T-helper 17 cell (primary cell): ENCODE data around the gene TIMM23B. TPM values are rescaled to one million over a fixed set of nuclear protein-coding genes. Genes with fewer than 3 reads are reported as not detected.
A peak's percentile ranks its signal among the peaks of the same experiment; 100 is the strongest.
"Not testable (repeated sequence)": the region's sequence is repeated elsewhere in the genome, so short reads cannot be mapped to it uniquely, and the experiment has no call there.

Experiments
- ATAC-seq: fragments of 150-1000 bp; cut with Tn5 transposase; 2 replicates; pipeline ENCODE4 v1.10.0; 2021; ENCODE audit warnings: mild to moderate bottlenecking, moderate library complexity
- DNase-seq, 3 donors: peaks; one replicate each; pipeline versions ENCODE4 v3.0.0 to v3.0.0-alpha.2; 2020 to 2021
- H3K9me3 ChIP-seq: one replicate; pipeline ENCODE4 v1.7.0; 2013; ENCODE audit warnings: low read length, mild to moderate bottlenecking; ENCODE audit not compliant: control insufficient read depth, poor library complexity, severe bottlenecking
- H3K27ac Mint-ChIP-seq: one replicate; pipeline ENCODE4 v1.8.0; 2022; ENCODE audit warnings: mild to moderate bottlenecking, moderate library complexity, mixed read lengths
- H3K27me3 Mint-ChIP-seq: one replicate; pipeline ENCODE4 v1.8.0; 2022; ENCODE audit warnings: mixed read lengths
- H3K36me3 Mint-ChIP-seq: one replicate; pipeline ENCODE4 v1.8.0; 2022; ENCODE audit warnings: low read depth, mixed read lengths
- H3K4me1 Mint-ChIP-seq: one replicate; pipeline ENCODE4 v1.8.0; 2022; ENCODE audit warnings: mild to moderate bottlenecking, mixed read lengths
- H3K4me3 Mint-ChIP-seq: one replicate; pipeline ENCODE4 v1.8.0; 2022; ENCODE audit warnings: mild to moderate bottlenecking, moderate library complexity, mixed read lengths
- total RNA-seq, 4 donors: library from RNA in 2 of 4; stranded (reverse) in 2 of 4; gene quantifications; one replicate each; pipeline ENCODE4 v1.2.3 and lab custom pipeline; 2022 to 2026

Gene TIMM23B
- total RNA-seq, 2 donors from 2014 or later, result 24.1 to 34.0 TPM

DNA sequence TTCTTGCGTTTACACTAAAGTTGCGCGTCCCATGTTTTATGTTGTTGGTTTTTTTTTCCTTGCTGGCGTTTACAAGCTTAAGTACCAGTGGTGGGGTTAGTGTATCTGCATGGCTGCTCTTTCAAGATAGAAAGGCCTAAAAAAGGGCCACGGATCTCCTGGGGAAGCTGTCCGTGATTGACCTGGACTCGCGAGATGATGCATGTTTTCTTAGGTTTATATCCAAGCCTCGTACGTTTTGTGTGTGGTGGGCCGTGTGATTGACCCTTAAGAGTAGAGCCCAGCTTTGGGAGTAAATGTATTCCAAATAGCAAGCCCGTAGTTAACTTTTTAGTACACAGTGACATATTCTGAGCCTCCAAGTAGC, 469 bp downstream of the TIMM23B start:
- Mint-ChIP-seq H3K4me1 (peaks cover 20% of the 10 kb centered on the region), H3K4me3 (peak overlapping the region; percentile 99), H3K27ac (peak overlapping the region; percentile 74)
- not testable (repeated sequence) for DNase-seq, H3K27me3 Mint-ChIP-seq, H3K9me3 ChIP-seq, H3K36me3 Mint-ChIP-seq
- ATAC-seq, result peak; percentile 13

DNA sequence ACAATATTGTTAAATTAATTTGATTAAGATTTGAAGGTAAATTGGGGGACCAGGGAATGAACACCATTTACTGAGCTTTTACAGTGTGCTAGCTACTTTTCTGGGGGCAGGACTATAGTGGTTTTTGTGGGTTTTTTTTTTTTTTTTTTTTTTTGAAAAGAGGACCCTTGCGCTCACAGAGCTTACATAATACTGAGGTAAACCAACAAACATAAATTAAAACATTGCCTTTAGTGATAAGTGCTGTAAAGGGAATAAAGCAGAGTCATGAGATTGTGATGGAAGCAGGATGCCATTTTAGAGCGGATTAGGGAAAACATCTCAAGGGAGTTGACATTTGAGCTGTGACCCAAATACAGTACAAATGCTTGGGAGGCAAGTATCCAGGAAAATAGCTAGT, 1.8 kb downstream of the TIMM23B start:
- H3K4me1 Mint-ChIP-seq, result peaks cover 17% of the 10 kb centered on the region
- peak overlapping the region; percentile 55 for H3K4me3 Mint-ChIP-seq
- not testable (repeated sequence) for H3K36me3 Mint-ChIP-seq, ATAC-seq, H3K27me3 Mint-ChIP-seq, H3K9me3 ChIP-seq, DNase-seq, H3K27ac Mint-ChIP-seq

GRCh38 chr10:49948142-49948541, 6.3 kb downstream of the TIMM23B start:
- not testable (repeated sequence) for H3K27me3 Mint-ChIP-seq, H3K36me3 Mint-ChIP-seq, H3K4me3 Mint-ChIP-seq, DNase-seq, H3K4me1 Mint-ChIP-seq, H3K9me3 ChIP-seq, H3K27ac Mint-ChIP-seq, ATAC-seq

GRCh38 chr10:49948737-49949136, 6.9 kb downstream of the TIMM23B start:
- not testable (repeated sequence) for H3K9me3 ChIP-seq, H3K27ac Mint-ChIP-seq, H3K27me3 Mint-ChIP-seq, ATAC-seq, H3K4me1 Mint-ChIP-seq, H3K4me3 Mint-ChIP-seq, H3K36me3 Mint-ChIP-seq, DNase-seq

DNA sequence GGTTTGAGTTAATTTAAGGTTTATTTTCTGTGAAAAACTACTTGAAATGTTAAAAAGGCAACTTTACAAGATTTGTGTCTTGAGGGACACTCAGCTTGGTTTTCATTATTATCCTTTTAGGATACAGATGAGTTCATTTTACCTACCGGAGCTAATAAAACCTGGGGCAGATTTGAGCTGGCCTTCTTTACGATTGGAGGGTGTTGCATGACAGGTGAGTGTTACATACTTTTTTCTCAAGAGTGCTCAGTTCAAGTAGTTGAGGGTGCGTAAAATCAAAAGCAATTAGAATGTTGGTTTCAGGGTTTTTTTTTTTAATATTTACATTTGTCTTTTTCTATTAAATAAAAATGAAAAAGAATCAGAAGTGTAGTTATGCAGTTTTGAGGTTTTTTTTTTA, 10.2 kb downstream of the TIMM23B start:
- H3K9me3 ChIP-seq, H3K27me3 Mint-ChIP-seq, H3K27ac Mint-ChIP-seq, ATAC-seq, H3K36me3 Mint-ChIP-seq, DNase-seq, H3K4me3 Mint-ChIP-seq, H3K4me1 Mint-ChIP-seq: not testable (repeated sequence)

DNA sequence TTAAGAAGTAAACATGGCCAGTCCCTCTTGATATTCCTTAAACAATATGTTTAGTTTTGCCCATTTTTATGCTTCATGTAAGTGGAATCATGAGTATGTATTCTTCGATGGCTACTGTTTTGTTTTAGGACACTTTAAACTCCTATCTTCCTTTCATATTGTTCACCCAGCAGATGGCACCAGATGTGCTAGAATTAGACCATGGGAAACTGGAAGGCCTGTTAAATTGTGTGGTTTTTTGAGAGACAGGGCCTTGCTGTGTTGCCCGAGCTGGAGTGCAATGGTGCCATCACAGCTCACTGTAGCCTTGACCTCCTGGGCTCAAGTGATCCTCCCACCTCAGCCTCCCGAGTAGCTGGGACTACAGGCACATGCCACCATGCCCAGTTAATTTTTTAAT, 11.3 kb downstream of the TIMM23B start:
- DNase-seq, H3K36me3 Mint-ChIP-seq, H3K9me3 ChIP-seq, ATAC-seq, H3K27ac Mint-ChIP-seq, H3K4me1 Mint-ChIP-seq, H3K27me3 Mint-ChIP-seq, H3K4me3 Mint-ChIP-seq: not testable (repeated sequence)

GRCh38 chr10:49970331-49970857, 28.5 kb downstream of the TIMM23B start:
- not testable (repeated sequence) for ATAC-seq, H3K36me3 Mint-ChIP-seq, H3K27me3 Mint-ChIP-seq, H3K4me1 Mint-ChIP-seq, H3K9me3 ChIP-seq, DNase-seq, H3K27ac Mint-ChIP-seq, H3K4me3 Mint-ChIP-seq

DNA sequence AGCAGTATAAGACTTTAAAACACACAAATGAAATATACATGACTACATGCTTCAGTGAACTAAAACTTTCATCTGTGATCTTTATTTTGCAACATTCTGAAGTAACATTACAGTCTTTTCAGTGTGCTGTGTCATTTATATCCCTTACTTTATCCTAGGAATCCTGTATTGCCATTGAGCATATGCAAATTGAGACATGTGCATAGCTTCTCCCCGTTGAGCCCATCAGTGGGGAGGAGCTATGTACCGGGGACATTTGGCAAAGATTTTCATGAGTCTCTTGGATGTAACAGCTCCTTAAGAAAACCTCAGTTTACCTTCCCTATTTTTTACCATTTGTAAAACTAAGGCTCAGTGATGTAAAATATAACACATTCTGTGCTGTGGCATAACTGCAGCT, 29.6 kb downstream of the TIMM23B start:
- not testable (repeated sequence) for H3K4me1 Mint-ChIP-seq, ATAC-seq, H3K9me3 ChIP-seq, H3K27ac Mint-ChIP-seq, H3K36me3 Mint-ChIP-seq, DNase-seq, H3K4me3 Mint-ChIP-seq, H3K27me3 Mint-ChIP-seq

GRCh38 chr10:49972094-49972493, 30.2 kb downstream of the TIMM23B start:
- not testable (repeated sequence) for DNase-seq, ATAC-seq, H3K4me3 Mint-ChIP-seq, H3K27me3 Mint-ChIP-seq, H3K36me3 Mint-ChIP-seq, H3K27ac Mint-ChIP-seq, H3K9me3 ChIP-seq, H3K4me1 Mint-ChIP-seq

GRCh38 chr10:49977756-49978155, 35.9 kb downstream of the TIMM23B start:
- ATAC-seq, H3K36me3 Mint-ChIP-seq, H3K4me1 Mint-ChIP-seq, H3K4me3 Mint-ChIP-seq, H3K9me3 ChIP-seq, H3K27ac Mint-ChIP-seq, DNase-seq, H3K27me3 Mint-ChIP-seq: not testable (repeated sequence)

- H3K36me3 Mint-ChIP-seq, result not testable (repeated sequence)
These were observed 45.4 kb downstream of the TIMM23B start for GRCh38 chr10:49987207-49987606.

DNA sequence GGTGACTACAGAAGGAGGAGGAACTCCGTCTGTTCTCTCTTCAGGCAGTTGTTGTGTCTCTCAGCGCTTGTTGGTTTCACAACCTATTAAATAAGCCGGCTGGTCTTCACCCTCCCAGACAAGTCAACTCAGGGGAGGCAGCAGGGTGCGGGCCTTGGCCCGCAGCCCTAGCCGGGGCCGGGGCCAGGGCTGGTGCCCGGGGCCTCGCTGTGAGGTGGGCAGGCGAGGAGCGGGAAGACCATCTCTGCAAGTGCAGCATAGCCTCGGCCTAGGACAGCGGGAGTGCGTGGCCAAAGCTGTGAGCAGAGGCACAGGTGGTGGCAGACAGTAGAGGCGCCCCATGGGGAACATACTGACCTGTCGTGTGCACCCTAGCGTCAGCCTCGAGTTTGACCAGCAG, 46.5 kb downstream of the TIMM23B start, which contains the start of gene AGAP6:
Gene AGAP6, plus strand, starts transcription at position 31 of the 400 bp plus-strand sequence. Its CDS starts 310 bp downstream, at position 341.
- H3K4me1 Mint-ChIP-seq, H3K9me3 ChIP-seq, H3K27me3 Mint-ChIP-seq, ATAC-seq, H3K27ac Mint-ChIP-seq, H3K36me3 Mint-ChIP-seq, DNase-seq, H3K4me3 Mint-ChIP-seq: not testable (repeated sequence)

More at GRCh38 chr10:49987207-49987606, 45.4 kb downstream of the TIMM23B start:
- not testable (repeated sequence) for H3K27me3 Mint-ChIP-seq, H3K4me3 Mint-ChIP-seq, DNase-seq, H3K27ac Mint-ChIP-seq, ATAC-seq, H3K4me1 Mint-ChIP-seq, H3K9me3 ChIP-seq

GRCh38 chr10:49995321-49995720, 53.5 kb downstream of the TIMM23B start:
- not testable (repeated sequence) for H3K36me3 Mint-ChIP-seq, H3K27ac Mint-ChIP-seq, H3K4me1 Mint-ChIP-seq, DNase-seq, H3K27me3 Mint-ChIP-seq, ATAC-seq, H3K4me3 Mint-ChIP-seq, H3K9me3 ChIP-seq

DNA sequence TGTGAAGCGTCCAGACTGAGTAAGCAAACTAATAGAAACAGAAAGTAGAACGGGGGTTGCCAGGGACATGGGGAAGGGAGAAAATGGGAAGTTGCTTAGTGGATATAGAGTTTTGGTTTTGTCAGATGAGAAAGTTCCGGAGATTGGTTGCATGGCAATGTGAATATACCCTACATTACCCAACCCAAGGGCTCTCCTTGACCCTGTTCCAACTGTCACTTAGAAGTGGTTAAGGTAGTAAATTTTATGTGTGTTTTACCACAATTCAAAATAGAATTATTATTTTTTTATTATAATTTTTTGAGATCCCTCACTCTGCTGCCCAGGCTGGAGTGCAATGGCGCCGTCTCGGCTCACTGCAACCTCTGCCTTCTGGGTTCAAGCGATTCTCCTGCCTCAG, 72.2 kb downstream of the TIMM23B start:
- not testable (repeated sequence) for H3K27ac Mint-ChIP-seq, ATAC-seq, DNase-seq, H3K4me1 Mint-ChIP-seq, H3K36me3 Mint-ChIP-seq, H3K27me3 Mint-ChIP-seq, H3K9me3 ChIP-seq, H3K4me3 Mint-ChIP-seq
